SK-N-MC (cell line): ENCODE results near the gene TMEM69.

Source experiments
- DNase-seq: peaks from one replicate; pipeline ENCODE4 v3.0.0-alpha.2; 2011; ENCODE audit warnings: low read depth, low spot score
- H3K27ac ChIP-seq: fragments of 200-600 bp; sonication (generic); 2 replicates; pipeline ENCODE4 v1.5.1; 2016; ENCODE audit warnings: mixed run types
- H3K36me3 ChIP-seq: fragments of 200-600 bp; sonication (generic); 2 replicates; pipeline ENCODE4 v1.6.1; 2017; ENCODE audit warnings: antibody characterized with exemption, low read length, mixed read lengths; ENCODE audit not compliant: insufficient read depth
- H3K4me3 ChIP-seq: fragments of 200-600 bp; sonication (generic); 2 replicates; pipeline ENCODE4 v1.5.1; 2016
- H3K9ac ChIP-seq: fragments of 200-600 bp; sonication (generic); 2 replicates; pipeline ENCODE4 v1.8.0; 2017; ENCODE audit warnings: mixed run types, mixed read lengths; ENCODE audit not compliant: insufficient read length
- H3K9me3 ChIP-seq: fragments of 200-600 bp; sonication (generic); 2 replicates; pipeline ENCODE4 v1.6.1; 2017; ENCODE audit warnings: low read depth, mild to moderate bottlenecking, antibody characterized with exemption, low read length, moderate library complexity, mixed read lengths
- EZH2 ChIP-seq: fragments of 200-600 bp; sonication (generic); IDR thresholded peaks from one replicate; pipeline ENCODE4 v1.6.1; 2017; ENCODE audit warnings: antibody characterized with exemption
- FOXP2 ChIP-seq: optimal IDR thresholded peaks from 2 replicates; pipeline ENCODE3; 2011; ENCODE audit warnings: mild to moderate bottlenecking, moderate library complexity; ENCODE audit not compliant: insufficient read depth; ENCODE audit errors: extremely low read length, control extremely low read depth
- POLR2AphosphoS5 ChIP-seq: IDR thresholded peaks from 2 replicates; pipeline ENCODE4 v1.6.1; 2012; ENCODE audit warnings: mild to moderate bottlenecking, low read depth, low read length, borderline replicate concordance

TMEM69 gene

GRCh38 chr1:45656573-45657226, 31.3 kb upstream of the TMEM69 start:
- no peaks in the 10 kb centered on the region for H3K9me3 ChIP-seq
- peaks cover 92% of the 10 kb centered on the region for H3K36me3 ChIP-seq
- no peak overlapping the region for H3K9ac ChIP-seq
- no peak overlapping the region for H3K4me3 ChIP-seq
- DNase-seq: no peak
- TF ChIP-seq FOXP2: no peak
- TF ChIP-seq EZH2: no peak
- no peak for TF ChIP-seq POLR2AphosphoS5
- H3K27ac ChIP-seq: no peak overlapping the region

GRCh38 chr1:45658171-45658570, 29.8 kb upstream of the TMEM69 start:
- H3K4me3 ChIP-seq: no peak overlapping the region
- H3K36me3 ChIP-seq: peaks cover 79% of the 10 kb centered on the region
- H3K9ac ChIP-seq: no peak overlapping the region
- H3K9me3 ChIP-seq: no peaks in the 10 kb centered on the region
- no peak for DNase-seq
- no peak overlapping the region for H3K27ac ChIP-seq
- TF ChIP-seq FOXP2 (no peak), EZH2 (no peak), POLR2AphosphoS5 (no peak)

GRCh38 chr1:45659222-45659621, 28.8 kb upstream of the TMEM69 start:
- Histone ChIP-seq H3K4me3 (no peak overlapping the region), H3K36me3 (peaks cover 69% of the 10 kb centered on the region), H3K9ac (no peak overlapping the region), H3K9me3 (no peaks in the 10 kb centered on the region), H3K27ac (no peak overlapping the region)
- TF ChIP-seq EZH2 (no peak), POLR2AphosphoS5 (no peak), FOXP2 (no peak)
- DNase-seq: no peak

GRCh38 chr1:45660336-45660735, 27.6 kb upstream of the TMEM69 start:
- no peak overlapping the region for H3K27ac ChIP-seq
- H3K36me3 ChIP-seq: peaks cover 58% of the 10 kb centered on the region
- no peak for DNase-seq
- TF ChIP-seq FOXP2 (no peak), EZH2 (no peak), POLR2AphosphoS5 (no peak)
- H3K9ac ChIP-seq: no peak overlapping the region
- no peak overlapping the region for H3K4me3 ChIP-seq
- H3K9me3 ChIP-seq: no peaks in the 10 kb centered on the region

- H3K36me3 ChIP-seq: peaks cover 8% of the 10 kb centered on the region
- no peak overlapping the region for H3K4me3 ChIP-seq
- H3K9me3 ChIP-seq: no peaks in the 10 kb centered on the region
- TF ChIP-seq EZH2 (no peak), POLR2AphosphoS5 (no peak), FOXP2 (no peak)
- H3K27ac ChIP-seq: no peak overlapping the region
- no peak for DNase-seq
- no peak overlapping the region for H3K9ac ChIP-seq
These were observed 21.1 kb upstream of the TMEM69 start for GRCh38 chr1:45666836-45667235.

- no peak for DNase-seq
- H3K9ac ChIP-seq: no peak overlapping the region
- no peak overlapping the region for H3K4me3 ChIP-seq
- H3K36me3 ChIP-seq: peaks cover 8% of the 10 kb centered on the region
- H3K27ac ChIP-seq: no peak overlapping the region
- H3K9me3 ChIP-seq: no peaks in the 10 kb centered on the region
- TF ChIP-seq POLR2AphosphoS5 (no peak), EZH2 (no peak), FOXP2 (no peak)
These were observed 20.5 kb upstream of the TMEM69 start for GRCh38 chr1:45667321-45668111.

- no peak for TF ChIP-seq EZH2
- no peak for TF ChIP-seq FOXP2
- TF ChIP-seq POLR2AphosphoS5: no peak
- H3K27ac ChIP-seq: no peak overlapping the region
These were observed 19.5 kb upstream of the TMEM69 start for GRCh38 chr1:45668526-45668925.

GRCh38 chr1:45669379-45669778, 18.6 kb upstream of the TMEM69 start:
- TF ChIP-seq EZH2: no peak
- TF ChIP-seq POLR2AphosphoS5: no peak
- TF ChIP-seq FOXP2: no peak
- Histone ChIP-seq H3K36me3 (peaks cover 10% of the 10 kb centered on the region), H3K9me3 (no peaks in the 10 kb centered on the region), H3K27ac (no peak overlapping the region), H3K9ac (no peak overlapping the region), H3K4me3 (no peak overlapping the region)
- no peak for DNase-seq

More at GRCh38 chr1:45668526-45668925, 19.5 kb upstream of the TMEM69 start:
- H3K9ac ChIP-seq: no peak overlapping the region
- H3K4me3 ChIP-seq: no peak overlapping the region
- DNase-seq: no peak
- peaks cover 8% of the 10 kb centered on the region for H3K36me3 ChIP-seq
- H3K9me3 ChIP-seq: no peaks in the 10 kb centered on the region
